ENCODE measurements around the gene MTM1. TPM values are rescaled to one million over a fixed set of nuclear protein-coding genes. Genes with fewer than 3 reads are reported as not detected.

Gene MTM1
- total and polyA plus RNA-seq, 2 experiments from 2014 or later: 3.8 to 3.9 TPM

DNA sequence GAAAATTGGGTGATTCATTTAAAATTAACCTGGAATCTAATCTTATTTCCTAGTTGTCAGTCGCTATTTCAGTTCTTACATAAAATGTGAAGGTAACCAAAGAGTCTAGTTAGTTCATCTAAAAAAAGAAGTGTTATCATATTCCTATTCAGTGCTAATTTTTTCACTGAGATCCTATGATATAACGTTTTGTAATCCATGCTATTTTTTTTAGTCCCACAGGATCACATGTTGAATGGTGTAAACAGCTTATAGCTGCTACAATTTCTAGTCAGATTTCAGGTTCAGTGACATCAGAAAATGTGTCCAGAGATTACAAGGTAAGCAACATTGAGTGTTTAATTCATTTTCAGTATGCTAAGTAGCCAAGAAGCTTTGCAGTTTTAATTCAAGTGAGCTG is 130.6 kb downstream of the MTM1 start:
- peaks cover 2% of the 10 kb centered on the region for H3K36me3 ChIP-seq
- H3K27ac ChIP-seq: no peak overlapping the region
- H3K9me3 ChIP-seq (ENCODE audit: low read depth): no peaks in the 10 kb centered on the region
- TF ChIP-seq, protein P1, sequence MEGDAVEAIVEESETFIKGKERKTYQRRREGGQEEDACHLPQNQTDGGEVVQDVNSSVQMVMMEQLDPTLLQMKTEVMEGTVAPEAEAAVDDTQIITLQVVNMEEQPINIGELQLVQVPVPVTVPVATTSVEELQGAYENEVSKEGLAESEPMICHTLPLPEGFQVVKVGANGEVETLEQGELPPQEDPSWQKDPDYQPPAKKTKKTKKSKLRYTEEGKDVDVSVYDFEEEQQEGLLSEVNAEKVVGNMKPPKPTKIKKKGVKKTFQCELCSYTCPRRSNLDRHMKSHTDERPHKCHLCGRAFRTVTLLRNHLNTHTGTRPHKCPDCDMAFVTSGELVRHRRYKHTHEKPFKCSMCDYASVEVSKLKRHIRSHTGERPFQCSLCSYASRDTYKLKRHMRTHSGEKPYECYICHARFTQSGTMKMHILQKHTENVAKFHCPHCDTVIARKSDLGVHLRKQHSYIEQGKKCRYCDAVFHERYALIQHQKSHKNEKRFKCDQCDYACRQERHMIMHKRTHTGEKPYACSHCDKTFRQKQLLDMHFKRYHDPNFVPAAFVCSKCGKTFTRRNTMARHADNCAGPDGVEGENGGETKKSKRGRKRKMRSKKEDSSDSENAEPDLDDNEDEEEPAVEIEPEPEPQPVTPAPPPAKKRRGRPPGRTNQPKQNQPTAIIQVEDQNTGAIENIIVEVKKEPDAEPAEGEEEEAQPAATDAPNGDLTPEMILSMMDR (IDR thresholded peaks at IDR 0.05; ENCODE audit: low read depth, low read length): no peak
- H3K4me1 ChIP-seq (ENCODE audit: low read depth): no peaks in the 10 kb centered on the region
- H3K4me3 ChIP-seq: no peak overlapping the region
- DNase-seq (ENCODE audit: low read depth in 1 of 2, low spot score in 1 of 2): no peak
- no peaks in the 10 kb centered on the region for H3K27me3 ChIP-seq

DNA sequence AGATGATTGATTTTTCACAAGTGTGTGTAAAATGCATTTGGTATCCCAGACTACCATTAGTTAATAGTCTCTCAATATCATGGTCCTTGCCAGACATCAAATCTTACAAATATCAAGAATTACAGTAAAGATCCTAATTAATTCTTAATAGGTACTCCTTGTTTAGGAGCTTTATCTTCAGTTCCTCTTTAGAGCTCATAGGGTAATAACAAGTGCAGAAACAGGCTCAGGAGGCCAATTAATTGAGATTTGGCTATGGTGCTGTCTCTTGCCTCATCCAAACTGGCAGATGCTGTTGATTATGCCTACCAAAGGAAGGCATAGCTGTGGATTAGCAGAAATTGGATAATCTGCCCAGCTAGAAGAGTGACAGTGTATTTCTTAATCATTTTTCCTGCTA is 131.7 kb downstream of the MTM1 start:
- no peak overlapping the region for H3K4me3 ChIP-seq
- no peaks in the 10 kb centered on the region for H3K4me1 ChIP-seq (ENCODE audit: low read depth)
- peaks cover 2% of the 10 kb centered on the region for H3K36me3 ChIP-seq
- no peak overlapping the region for H3K27ac ChIP-seq
- TF ChIP-seq, protein P1 (IDR thresholded peaks at IDR 0.05; ENCODE audit: low read depth, low read length): no peak
- no peak for DNase-seq (ENCODE audit: low read depth in 1 of 2, low spot score in 1 of 2)
- H3K27me3 ChIP-seq: no peaks in the 10 kb centered on the region
- no peaks in the 10 kb centered on the region for H3K9me3 ChIP-seq (ENCODE audit: low read depth)

DNA sequence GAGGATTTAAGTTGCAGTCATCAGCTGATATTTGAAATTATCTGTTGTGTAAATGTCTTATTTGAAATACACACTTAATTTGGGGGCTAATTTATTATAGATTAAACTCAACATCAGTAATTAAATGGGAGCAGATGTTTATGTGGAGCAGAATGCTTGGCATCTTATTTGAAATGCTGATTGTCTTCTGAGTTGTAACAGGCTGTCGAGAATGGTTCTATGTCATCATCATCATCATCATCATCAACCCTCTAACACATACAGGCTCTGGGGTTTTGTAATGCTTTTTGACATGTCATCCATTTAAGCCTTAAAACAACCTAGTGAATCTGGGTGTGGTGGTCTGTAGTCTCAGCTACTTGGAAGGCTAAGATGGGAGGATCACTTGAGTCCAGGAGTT is 133.0 kb downstream of the MTM1 start:
- H3K27me3 ChIP-seq: no peaks in the 10 kb centered on the region
- no peaks in the 10 kb centered on the region for H3K4me1 ChIP-seq (ENCODE audit: low read depth)
- no peak overlapping the region for H3K4me3 ChIP-seq
- DNase-seq (ENCODE audit: low read depth in 1 of 2, low spot score in 1 of 2): no peak
- H3K9me3 ChIP-seq (ENCODE audit: low read depth): no peaks in the 10 kb centered on the region
- TF ChIP-seq, protein P1 (IDR thresholded peaks at IDR 0.05; ENCODE audit: low read depth, low read length): no peak
- H3K36me3 ChIP-seq: peaks cover 2% of the 10 kb centered on the region
- H3K27ac ChIP-seq: no peak overlapping the region

DNA sequence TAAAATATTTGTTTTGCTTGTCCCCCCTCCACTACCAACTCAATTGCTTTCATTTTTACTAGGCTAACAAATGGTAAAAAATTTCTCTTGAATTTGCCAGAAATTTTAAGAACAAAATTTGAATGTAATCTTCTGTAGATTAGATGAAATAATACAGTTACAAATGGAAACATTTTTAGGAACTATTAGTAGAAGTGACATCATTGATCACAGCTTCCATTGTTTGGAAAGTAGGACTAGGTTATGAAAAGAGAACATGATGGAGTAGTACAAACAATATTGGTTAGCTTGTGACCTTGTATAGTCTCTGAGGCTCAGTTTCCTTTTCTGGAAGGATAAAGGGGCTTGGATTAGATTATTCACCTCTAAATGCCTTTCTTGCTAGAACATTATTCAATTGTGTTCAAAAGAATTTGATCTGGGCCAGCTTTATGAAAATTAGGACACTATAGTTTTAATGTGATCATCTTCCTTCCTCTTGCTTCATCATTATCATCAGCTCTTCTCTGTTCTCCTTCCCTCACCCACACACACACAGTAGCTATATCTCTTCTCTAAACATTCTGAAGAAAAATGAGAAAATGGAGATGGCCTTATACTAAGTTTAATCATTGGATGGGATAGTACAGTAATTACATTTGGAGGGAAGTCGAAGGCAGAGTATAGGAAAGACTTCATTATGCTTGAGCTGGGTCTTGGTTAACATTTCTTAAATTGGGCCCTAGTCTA is 134.7 kb downstream of the MTM1 start:
- Histone ChIP-seq H3K36me3 (peaks cover 2% of the 10 kb centered on the region), H3K27me3 (no peaks in the 10 kb centered on the region), H3K27ac (no peak overlapping the region), H3K4me1 (ENCODE audit: low read depth) (no peaks in the 10 kb centered on the region), H3K4me3 (no peak overlapping the region), H3K9me3 (ENCODE audit: low read depth) (no peaks in the 10 kb centered on the region)
- no peak for DNase-seq (ENCODE audit: low read depth in 1 of 2, low spot score in 1 of 2)
- TF ChIP-seq, protein P1 (IDR thresholded peaks at IDR 0.05; ENCODE audit: low read depth, low read length): no peak

DNA sequence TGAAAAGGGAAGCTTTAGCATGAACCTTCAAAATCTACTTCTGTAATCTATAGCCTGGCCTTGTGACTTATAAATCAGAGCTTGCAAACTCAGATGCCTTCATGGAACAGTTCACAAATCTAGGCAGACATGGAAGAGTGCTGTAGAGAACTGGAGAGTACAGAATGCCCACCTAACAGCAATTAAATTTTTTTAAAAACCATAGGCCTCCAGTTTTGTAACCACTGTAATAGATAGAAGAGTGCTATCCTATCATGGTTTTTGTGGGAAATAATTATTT is 135.2 kb downstream of the MTM1 start:
- H3K4me3 ChIP-seq: no peak overlapping the region
- H3K36me3 ChIP-seq: peaks cover 2% of the 10 kb centered on the region
- H3K27ac ChIP-seq: no peak overlapping the region
- H3K9me3 ChIP-seq (ENCODE audit: low read depth): no peaks in the 10 kb centered on the region
- TF ChIP-seq, protein P1 (IDR thresholded peaks at IDR 0.05; ENCODE audit: low read depth, low read length): no peak
- DNase-seq (ENCODE audit: low read depth in 1 of 2, low spot score in 1 of 2): no peak
- no peaks in the 10 kb centered on the region for H3K27me3 ChIP-seq
- no peaks in the 10 kb centered on the region for H3K4me1 ChIP-seq (ENCODE audit: low read depth)
